Activated CD8-positive, alpha-beta T cell treated with anti-CD3 and anti-CD28 coated beads for 36 hours (primary cell): ENCODE data around the gene ARHGEF19. TPM values are rescaled to one million over a fixed set of nuclear protein-coding genes. Genes with fewer than 3 reads are reported as not detected.

Source experiments
- ATAC-seq: fragments of 200-7000 bp; cut with Tn5 transposase; one replicate; pipeline ENCODE4 v1.10.0; 2021; ENCODE audit warnings: mild to moderate bottlenecking, moderate library complexity
- CTCF ChIA-PET: fragments of 350-600 bp; sonication (Branson Sonifier 250); formaldehyde crosslinking; loops from one replicate; lab custom pipeline; 2021; ENCODE audit warnings: antibody characterized with exemption; lab: Charles Lee
- POLR2A ChIA-PET: fragments of 350-600 bp; sonication (Branson Sonifier 250); formaldehyde crosslinking; loops from one replicate; lab custom pipeline; 2021; ENCODE audit warnings: antibody characterized with exemption; lab: Charles Lee
- DNase-seq: peaks from one replicate; pipeline ENCODE4 v3.0.0-alpha.2; 2020
- H3K27ac Mint-ChIP-seq: one replicate; pipeline ENCODE4 v1.8.0; 2021; ENCODE audit warnings: mild to moderate bottlenecking, mixed read lengths
- H3K27me3 Mint-ChIP-seq: one replicate; pipeline ENCODE4 v1.8.0; 2021; ENCODE audit warnings: mixed read lengths
- H3K36me3 Mint-ChIP-seq: one replicate; pipeline ENCODE4 v1.8.0; 2021; ENCODE audit warnings: low read depth, mixed read lengths
- H3K4me1 Mint-ChIP-seq: one replicate; pipeline ENCODE4 v1.8.0; 2021; ENCODE audit warnings: low read depth, mixed read lengths
- H3K4me3 Mint-ChIP-seq: one replicate; pipeline ENCODE4 v1.8.0; 2021; ENCODE audit warnings: mild to moderate bottlenecking, moderate library complexity, mixed read lengths
- H3K9me3 Mint-ChIP-seq: one replicate; pipeline ENCODE4 v1.8.0; 2021; ENCODE audit warnings: mixed read lengths
- CTCF ChIP-seq: fragments of 200-600 bp; IDR thresholded peaks from one replicate; pipeline ENCODE4 v1.8.0; 2022; ENCODE audit warnings: antibody characterized with exemption, mild to moderate bottlenecking
- intact Hi-C: fragments of 100-400 bp; cut with micrococcal nuclease; formaldehyde crosslinking; loops from one replicate; pipeline ENCODE4 v1.10.0; 2022
- total RNA-seq, 2 experiments: library from RNA; stranded (reverse); gene quantifications; one replicate each; pipeline ENCODE4 v1.2.3, GENCODE V29; 2021

ARHGEF19 gene
- total RNA-seq, 2 experiments from 2014 or later, result 5.7 to 7.4 TPM

GRCh38 chr1:16175610-16176553, 36.6 kb downstream of the ARHGEF19 start:
- TF ChIP-seq CTCF, result no peak
- Mint-ChIP-seq H3K9me3 (no peaks in the 10 kb centered on the region), H3K4me3 (no peak overlapping the region), H3K27ac (no peak overlapping the region), H3K36me3 (no peaks in the 10 kb centered on the region), H3K4me1 (no peaks in the 10 kb centered on the region), H3K27me3 (no peaks in the 10 kb centered on the region)
- ChIA-PET POLR2A (no interaction called here), CTCF (no interaction called here)
- intact Hi-C loops, result no loop called here
- DNase-seq, result no peak
- ATAC-seq, result no peak

GRCh38 chr1:16174886-16175598, 37.4 kb downstream of the ARHGEF19 start:
- DNase-seq (no peak), ATAC-seq (no peak)
- no peaks in the 10 kb centered on the region for H3K9me3 Mint-ChIP-seq
- no peak overlapping the region for H3K27ac Mint-ChIP-seq
- no peak overlapping the region for H3K4me3 Mint-ChIP-seq
- H3K27me3 Mint-ChIP-seq, result peaks cover 4% of the 10 kb centered on the region
- ChIA-PET CTCF (interaction anchor here (1.2 kb wide), 1 partner anchor 91 kb away, joined by 3 read pairs; no protein-coding TSS in a partner anchor), POLR2A (no interaction called here)
- no peaks in the 10 kb centered on the region for H3K36me3 Mint-ChIP-seq
- no peak for TF ChIP-seq CTCF
- H3K4me1 Mint-ChIP-seq, result no peaks in the 10 kb centered on the region
- intact Hi-C loops, result no loop called here

GRCh38 chr1:16174261-16174868, 38.1 kb downstream of the ARHGEF19 start:
- Mint-ChIP-seq H3K27ac (no peak overlapping the region), H3K4me1 (peaks cover under 1% of the 10 kb centered on the region), H3K4me3 (no peak overlapping the region), H3K9me3 (no peaks in the 10 kb centered on the region), H3K27me3 (peaks cover 7% of the 10 kb centered on the region), H3K36me3 (no peaks in the 10 kb centered on the region)
- no peak for TF ChIP-seq CTCF
- ChIA-PET POLR2A (no interaction called here), CTCF (interaction anchor here (1.2 kb wide), 1 partner anchor 91 kb away, joined by 3 read pairs; no protein-coding TSS in a partner anchor)
- no peak for DNase-seq
- intact Hi-C loops, result no loop called here
- ATAC-seq, result no peak

GRCh38 chr1:16173447-16174260, 38.8 kb downstream of the ARHGEF19 start:
- DNase-seq (no peak), ATAC-seq (no peak)
- ChIA-PET CTCF (no interaction called here), POLR2A (no interaction called here)
- Mint-ChIP-seq H3K9me3 (no peaks in the 10 kb centered on the region), H3K4me1 (peaks cover 7% of the 10 kb centered on the region), H3K27me3 (peaks cover 9% of the 10 kb centered on the region), H3K36me3 (no peaks in the 10 kb centered on the region), H3K27ac (no peak overlapping the region), H3K4me3 (no peak overlapping the region)
- intact Hi-C loops, result no loop called here
- TF ChIP-seq CTCF, result no peak
